Measurements from ENCODE around the gene ZNF862. TPM values are rescaled to one million over a fixed set of nuclear protein-coding genes. Genes with fewer than 3 reads are reported as not detected.

The ZNF862 gene
- total and polyA plus RNA-seq, 2 of the 8 experiments (the other 6 are each of a cell fraction or from before 2014, with no cell fraction given): 1.8 to 3.9 TPM

- H3K18ac ChIP-seq (ENCODE audit: extremely low read depth, low read length): no peak overlapping the region
- FAIRE-seq: no peak
- no peak overlapping the region for H4K8ac ChIP-seq (ENCODE audit: extremely low read depth, insufficient read depth, low read length)
- H3K36me3 ChIP-seq (ENCODE audit: control insufficient read depth in 2 of 4, insufficient read depth in 4 of 4, low read length in 3 of 4): no peaks in the 10 kb centered on the region
- H2BK5ac ChIP-seq (ENCODE audit: low read depth, low read length): no peak overlapping the region
- no peaks in the 10 kb centered on the region for H3K23me2 ChIP-seq (ENCODE audit: low read depth, low read length)
- no peak for TF ChIP-seq ATF3 (IDR thresholded peaks at IDR 0.05; ENCODE audit: insufficient read depth, low read depth, low read length)
- H2BK12ac ChIP-seq (ENCODE audit: low read depth, low read length): 0 out of 2 replicates have a peak overlapping the region, but pooled peaks have one; percentile 17
- H4K5ac ChIP-seq (ENCODE audit: insufficient read length, low read depth, low read length): no peak overlapping the region
- peaks cover 0 to 6% of the 10 kb centered on the region in 2 experiments; a peak in 1 of 4 replicates for H3K9me3 ChIP-seq (ENCODE audit: insufficient read depth in 2 of 2, low read depth in 1 of 2, low read length in 1 of 2)
- no peak overlapping the region for H2AFZ ChIP-seq (ENCODE audit: low read length)
- H2AK5ac ChIP-seq (ENCODE audit: low read depth, low read length): no peak overlapping the region
- H2BK120ac ChIP-seq (replicated peaks; ENCODE audit: low read depth, low read length): no peak overlapping the region
- H3K4me1 ChIP-seq (replicated peaks in 1 of 4; ENCODE audit: control insufficient read depth in 3 of 4, insufficient read depth in 4 of 4, low read length in 3 of 4): peaks cover 0 to 20% (median 8%) of the 10 kb centered on the region in 4 experiments; a peak in 6 of 7 replicates
- no peaks in the 10 kb centered on the region for H4K20me1 ChIP-seq (replicated peaks in 1 of 2; ENCODE audit: control insufficient read depth in 1 of 2, insufficient read depth in 2 of 2, low read length in 2 of 2)
- H2BK20ac ChIP-seq (ENCODE audit: low read length): no peak overlapping the region
- H3K56ac ChIP-seq (replicated peaks; ENCODE audit: insufficient read length, low read depth, low read length): no peak overlapping the region
- H3K14ac ChIP-seq (ENCODE audit: insufficient read length): no peak overlapping the region
- no peaks in the 10 kb centered on the region for H3K27me3 ChIP-seq (replicated peaks in 1 of 4; ENCODE audit: control insufficient read depth in 3 of 4, extremely low read depth in 1 of 4, insufficient read depth in 3 of 4, low read length in 3 of 4)
- no peak for DNase-seq (ENCODE audit: low read depth in 1 of 2, low spot score in 2 of 2)
- no peak overlapping the region for H3K23ac ChIP-seq (ENCODE audit: insufficient read length)
- no peak overlapping the region for H4K91ac ChIP-seq (replicated peaks; ENCODE audit: insufficient read length, low read length)
- H3K4me3 ChIP-seq (ENCODE audit: extremely low read depth in 1 of 4, insufficient read depth in 2 of 4, low read depth in 3 of 4, low read length in 4 of 4): no peak overlapping the region
- no peak overlapping the region for H3K27ac ChIP-seq (ENCODE audit: low read depth, low read length)
- ChIA-PET POLR2A (ENCODE audit: partially characterized antibody) (no interaction called here), CTCF (ENCODE audit: partially characterized antibody) (interaction anchor here (0.7 to 5.2 kb wide), 9 partner anchors 9 to 111 kb away, joined by 3 to 67 read pairs (median 3); no protein-coding TSS in a partner anchor)
- no peaks in the 10 kb centered on the region; the same call in 1 of the 2 replicates for H3K79me1 ChIP-seq (ENCODE audit: low read depth, low read length)
- no peak overlapping the region for H2BK15ac ChIP-seq (ENCODE audit: low read length)
- WGBS, 2 experiments (ENCODE audit: extremely low coverage in 1 of 2, insufficient coverage in 1 of 2, insufficient read length in 1 of 2, insufficient replicate concordance in 2 of 2, low coverage in 1 of 2, low lambda C conversion rate in 2 of 2, missing lambda C conversion rate in 1 of 2): 93% methylated on average over 23 of the region's 23 CpGs; no CpG with 5 or more reads in 1 of the 2 experiments
- no peak overlapping the region for H3K4me2 ChIP-seq (ENCODE audit: insufficient read depth in 1 of 2, low read depth in 2 of 2, low read length in 2 of 2)
- no peaks in the 10 kb centered on the region for H3K79me2 ChIP-seq (ENCODE audit: control insufficient read depth in 1 of 2, insufficient read depth in 2 of 2, low read length in 2 of 2)
- no peak overlapping the region for H3K9ac ChIP-seq (replicated peaks in 1 of 4; ENCODE audit: extremely low read depth in 1 of 4, low read depth in 3 of 4, low read length in 3 of 4)
- no peak overlapping the region for H3K4ac ChIP-seq (replicated peaks; ENCODE audit: insufficient read length, low read depth, low read length)
Observed at GRCh38 chr7:149817836-149818535, 20.2 kb upstream of the ZNF862 start.
